NCI-H774 (cell line): Measurements from ENCODE around the gene PSMB10.
"Not testable (repeated sequence)": the region's sequence is repeated elsewhere in the genome, so short reads cannot be mapped to it uniquely, and the experiment has no call there.

ENCODE experiments used
- DNase-seq: peaks from one replicate; lab custom pipeline; 2025; lab: John Stamatoyannopoulos, UW

Gene PSMB10

GRCh38 chr16:67942200-67942509 lies 5.5 kb upstream of the PSMB10 start:
- no peak for DNase-seq

GRCh38 chr16:67941469-67942199 lies 5.0 kb upstream of the PSMB10 start:
- DNase-seq, result no peak

- DNase-seq, result no peak
These were observed 3.9 kb upstream of the PSMB10 start for GRCh38 chr16:67940446-67941089.

- no peak for DNase-seq
These were observed 3.1 kb upstream of the PSMB10 start for GRCh38 chr16:67939507-67940445.

- DNase-seq, result not testable (repeated sequence)
These were observed 1.1 kb upstream of the PSMB10 start for GRCh38 chr16:67937713-67938112.

GRCh38 chr16:67936880-67937605 lies 393 bp upstream of the PSMB10 start:
- DNase-seq, result no peak

GRCh38 chr16:67935402-67936123 lies 1.1 kb downstream of the PSMB10 start:
- peak; percentile 86 for DNase-seq

GRCh38 chr16:67935101-67935401 lies 1.6 kb downstream of the PSMB10 start:
- DNase-seq, result no peak

- DNase-seq, result no peak
These were observed 2.1 kb downstream of the PSMB10 start for GRCh38 chr16:67934306-67935100.

GRCh38 chr16:67933805-67934204 lies 2.8 kb downstream of the PSMB10 start:
- no peak for DNase-seq

- no peak for DNase-seq
These were observed 4.2 kb downstream of the PSMB10 start for GRCh38 chr16:67932462-67932840.

GRCh38 chr16:67931712-67932461 lies 4.8 kb downstream of the PSMB10 start, which contains the start of gene CTRL:
Gene CTRL, minus strand, starts transcription at chr16:67931862. Its CDS starts 10 bp downstream, at chr16:67931852.
- no peak for DNase-seq

- DNase-seq, result no peak
These were observed 5.9 kb downstream of the PSMB10 start for GRCh38 chr16:67930678-67931211.

- DNase-seq, result no peak
These were observed 6.5 kb downstream of the PSMB10 start for GRCh38 chr16:67930191-67930590.

GRCh38 chr16:67928561-67929364 lies 7.9 kb downstream of the PSMB10 start:
- DNase-seq, result peak; percentile 44

GRCh38 chr16:67928147-67928546 lies 8.5 kb downstream of the PSMB10 start:
- no peak for DNase-seq

- no peak for DNase-seq
These were observed 9.3 kb downstream of the PSMB10 start for GRCh38 chr16:67927131-67927941.

- no peak for DNase-seq
These were observed 10.4 kb downstream of the PSMB10 start for GRCh38 chr16:67926181-67926750.
